Measurements from ENCODE around the gene INPP5A.

DNA sequence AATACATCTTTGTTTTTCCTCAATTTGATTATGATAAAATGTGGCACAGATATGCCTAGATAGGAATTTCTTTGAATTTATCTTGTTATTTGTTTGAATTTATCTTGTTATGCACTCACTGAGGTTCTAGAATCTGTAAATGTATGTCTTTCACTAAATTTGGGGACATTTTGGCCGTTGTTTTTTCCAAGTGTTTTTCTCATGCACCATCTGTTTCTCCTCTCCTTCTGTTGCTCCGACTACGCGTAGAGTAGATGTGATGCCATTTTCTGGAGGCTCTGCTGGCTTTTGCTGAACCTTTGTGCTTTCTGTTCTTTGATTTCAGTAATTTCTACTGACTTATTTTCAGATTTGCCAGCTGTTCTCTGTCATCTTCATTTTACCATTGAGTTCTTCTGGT lies 101.9 kb downstream of the INPP5A start:
- TF ChIP-seq EZH2phosphoT487 (IDR thresholded peaks at IDR 0.05; ENCODE audit: borderline replicate concordance) (no peak), SIN3A (IDR thresholded peaks at IDR 0.05; ENCODE audit: low read depth) (no peak)
